ENCODE measurements around the gene GATD1.

The GATD1 gene

GRCh38 chr11:777288-778255, at the start of gene GATD1:
GATD1 (minus strand) TSS chr11:777487; CDS start chr11:777462, 25 bp downstream.
- H3K36me3 ChIP-seq (replicated peaks), result peaks cover 17% of the 10 kb centered on the region
- peak within 1 kb of the TSS; percentile 75 for H3K27ac ChIP-seq
- H3K27me3 ChIP-seq (replicated peaks), result no peaks in the 10 kb centered on the region
- DNase-seq, result peak; percentile 74
- TF ChIP-seq CTCF (IDR thresholded peaks at IDR 0.05; ENCODE audit: low read depth, low read length, missing control alignments), result no peak
- peak within 1 kb of the TSS; percentile 76 for H3K4me3 ChIP-seq (ENCODE audit: low read depth, low read length)
- in situ Hi-C loops (cut with HindIII; ENCODE audit: low pct_ligation_motif_present, low sequenced_read_pairs), result no loop called here

GRCh38 chr11:826836-827145, 49.5 kb upstream of the GATD1 start:
- peaks cover 18% of the 10 kb centered on the region for H3K36me3 ChIP-seq (replicated peaks)
- no peak for TF ChIP-seq CTCF (IDR thresholded peaks at IDR 0.05; ENCODE audit: low read depth, low read length, missing control alignments)
- H3K27me3 ChIP-seq (replicated peaks), result no peaks in the 10 kb centered on the region
- in situ Hi-C loops (cut with HindIII; ENCODE audit: low pct_ligation_motif_present, low sequenced_read_pairs), result no loop called here
- H3K27ac ChIP-seq, result no peak overlapping the region
- no peak for DNase-seq
- H3K4me3 ChIP-seq (ENCODE audit: low read depth, low read length), result no peak overlapping the region

GRCh38 chr11:826227-826621, 48.9 kb upstream of the GATD1 start:
- no peak overlapping the region for H3K27ac ChIP-seq
- H3K36me3 ChIP-seq (replicated peaks), result peaks cover 20% of the 10 kb centered on the region
- no peak for DNase-seq
- in situ Hi-C loops (cut with HindIII; ENCODE audit: low pct_ligation_motif_present, low sequenced_read_pairs), result no loop called here
- no peak for TF ChIP-seq CTCF (IDR thresholded peaks at IDR 0.05; ENCODE audit: low read depth, low read length, missing control alignments)
- no peak overlapping the region for H3K4me3 ChIP-seq (ENCODE audit: low read depth, low read length)
- H3K27me3 ChIP-seq (replicated peaks), result no peaks in the 10 kb centered on the region

DNA sequence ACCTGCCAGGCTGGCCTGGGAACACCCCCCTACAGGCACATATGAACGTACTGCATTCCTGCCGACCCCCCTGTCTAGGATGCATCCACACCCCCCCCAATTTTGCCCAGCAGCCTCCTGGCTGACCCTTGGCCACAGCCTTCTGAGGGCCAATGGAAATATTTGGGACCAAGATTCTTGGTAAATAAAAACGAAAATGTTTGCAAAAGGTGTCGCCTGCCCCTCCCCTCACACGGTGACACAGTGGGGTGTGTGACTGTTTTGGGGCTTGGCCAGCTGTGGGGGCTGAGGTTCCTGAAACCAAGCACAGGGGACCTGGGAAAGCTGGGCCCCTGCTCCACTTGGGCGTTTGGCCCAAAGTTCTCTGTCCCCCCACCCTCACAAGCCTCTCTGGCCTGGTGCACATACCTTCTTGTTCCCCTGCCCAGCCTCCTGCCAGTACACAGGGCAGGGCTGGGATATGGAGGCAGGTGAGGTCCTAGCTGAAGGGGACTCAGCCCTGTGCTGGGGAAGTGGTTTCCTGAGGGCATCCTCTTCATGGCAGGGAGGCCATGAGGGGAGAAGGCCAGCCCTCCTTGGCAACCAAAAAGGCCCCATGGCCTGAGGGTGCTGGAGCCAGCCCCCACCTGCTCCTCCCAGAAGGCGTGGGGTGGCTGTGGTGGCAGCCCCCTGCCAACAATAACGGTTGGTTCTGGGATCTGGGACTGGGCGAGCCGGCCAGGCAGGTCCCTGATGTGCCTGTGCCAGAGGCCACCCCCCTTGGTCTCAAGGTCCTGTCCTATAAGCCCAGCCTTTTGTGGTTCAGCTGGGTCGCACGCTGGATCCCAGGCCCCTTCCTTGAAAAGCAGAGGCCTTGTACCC, 48.3 kb upstream of the GATD1 start:
- Histone ChIP-seq H3K36me3 (replicated peaks) (peaks cover 20% of the 10 kb centered on the region), H3K4me3 (ENCODE audit: low read depth, low read length) (no peak overlapping the region), H3K27me3 (replicated peaks) (no peaks in the 10 kb centered on the region), H3K27ac (no peak overlapping the region)
- DNase-seq, result no peak
- TF ChIP-seq CTCF (IDR thresholded peaks at IDR 0.05; ENCODE audit: low read depth, low read length, missing control alignments), result no peak
- in situ Hi-C loops (cut with HindIII; ENCODE audit: low pct_ligation_motif_present, low sequenced_read_pairs), result no loop called here

DNA sequence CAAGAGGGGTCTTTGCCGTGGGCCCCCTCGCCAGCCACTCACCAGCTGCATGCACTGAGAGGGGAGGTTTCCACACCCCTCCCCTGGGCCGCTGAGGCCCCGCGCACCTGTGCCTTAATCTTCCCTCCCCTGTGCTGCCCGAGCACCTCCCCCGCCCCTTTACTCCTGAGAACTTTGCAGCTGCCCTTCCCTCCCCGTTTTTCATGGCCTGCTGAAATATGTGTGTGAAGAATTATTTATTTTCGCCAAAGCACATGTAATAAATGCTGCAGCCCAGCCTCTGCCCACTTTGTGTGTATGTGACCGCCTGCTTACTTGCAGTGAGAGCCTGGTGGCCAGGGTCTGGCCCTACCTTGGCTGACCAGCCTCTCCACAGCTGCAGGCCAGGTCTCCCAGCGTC, 47.7 kb upstream of the GATD1 start:
- in situ Hi-C loops (cut with HindIII; ENCODE audit: low pct_ligation_motif_present, low sequenced_read_pairs), result no loop called here
- no peak for DNase-seq
- peaks cover 20% of the 10 kb centered on the region for H3K36me3 ChIP-seq (replicated peaks)
- H3K27ac ChIP-seq, result no peak overlapping the region
- H3K4me3 ChIP-seq (ENCODE audit: low read depth, low read length), result no peak overlapping the region
- TF ChIP-seq CTCF (IDR thresholded peaks at IDR 0.05; ENCODE audit: low read depth, low read length, missing control alignments), result no peak
- no peaks in the 10 kb centered on the region for H3K27me3 ChIP-seq (replicated peaks)

All from brain microvascular endothelial cell (primary cell).